HEK293T (cell line): ENCODE measurements around the gene GATAD2B.

Experiments
- BHLHE40 ChIP-seq: fragments of 450-650 bp; IDR thresholded peaks from 2 replicates; pipeline ENCODE4 v1.6.1; 2016; ENCODE audit warnings: mild to moderate bottlenecking, moderate library complexity, borderline replicate concordance
- FOXA1 ChIP-seq: fragments of 450-650 bp; IDR thresholded peaks from 2 replicates; pipeline ENCODE4 v1.6.1; 2016; ENCODE audit warnings: mild to moderate bottlenecking
- FOXK2 ChIP-seq: fragments of 450-650 bp; IDR thresholded peaks from 2 replicates; pipeline ENCODE4 v1.6.1; 2016; ENCODE audit warnings: mild to moderate bottlenecking
- FOXM1 ChIP-seq: fragments of 450-650 bp; IDR thresholded peaks from 2 replicates; pipeline ENCODE4 v1.6.1; 2017; ENCODE audit warnings: mild to moderate bottlenecking, borderline replicate concordance
- HDGF ChIP-seq: fragments of 450-650 bp; IDR thresholded peaks from 2 replicates; pipeline ENCODE4 v1.6.1; 2017; ENCODE audit warnings: antibody characterized with exemption, borderline replicate concordance
- L3MBTL2 ChIP-seq: fragments of 450-650 bp; conservative IDR thresholded peaks from 2 replicates; pipeline ENCODE4 v1.6.1; 2016; ENCODE audit warnings: mild to moderate bottlenecking
- LEF1 ChIP-seq: fragments of 450-650 bp; IDR thresholded peaks from 2 replicates; pipeline ENCODE4 v1.6.1; 2017; ENCODE audit warnings: mild to moderate bottlenecking, borderline replicate concordance
- NFRKB ChIP-seq: fragments of 450-650 bp; IDR thresholded peaks from 2 replicates; pipeline ENCODE4 v1.6.1; 2016; ENCODE audit warnings: mild to moderate bottlenecking, moderate library complexity
- SP1 ChIP-seq: fragments of 450-650 bp; IDR thresholded peaks from 2 replicates; pipeline ENCODE4 v1.6.1; 2017
- TARDBP ChIP-seq: fragments of 450-650 bp; IDR thresholded peaks from 2 replicates; pipeline ENCODE4 v1.6.1; 2016
- TF ChIP-seq, protein P1 (sequence below): fragments of 450-650 bp; IDR thresholded peaks from 2 replicates; pipeline ENCODE4 v1.6.1; 2016

DNA sequence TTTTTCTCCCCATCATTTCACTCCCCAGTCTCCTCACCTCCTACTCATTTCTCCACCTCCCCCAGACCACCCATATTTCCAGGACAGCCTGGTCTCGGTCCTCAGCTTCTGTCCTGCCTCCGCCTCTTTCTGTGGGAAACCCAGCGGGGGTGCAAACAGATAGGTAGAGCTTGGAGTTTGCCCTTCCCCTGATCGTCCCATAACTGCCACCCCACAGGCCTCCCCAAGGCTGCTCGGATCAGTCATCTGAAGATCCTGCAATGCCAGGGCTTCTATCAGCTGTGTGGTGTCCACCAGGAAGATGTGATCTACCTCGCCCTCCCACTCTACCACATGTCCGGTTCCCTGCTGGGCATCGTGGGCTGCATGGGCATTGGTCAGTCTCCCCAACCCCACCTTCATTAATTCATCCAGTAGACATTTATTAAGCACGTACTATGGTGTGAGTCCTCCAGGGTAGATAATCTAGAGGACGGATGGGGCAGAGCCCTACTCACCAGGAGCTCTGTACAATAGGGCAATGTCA lies 145.9 kb downstream of the GATAD2B start:
- TF ChIP-seq NFRKB: no peak
- no peak for TF ChIP-seq HDGF
- TF ChIP-seq FOXM1: no peak
- no peak for TF ChIP-seq SP1
- TF ChIP-seq FOXK2: no peak
- no peak for TF ChIP-seq BHLHE40
- TF ChIP-seq FOXA1: no peak
- TF ChIP-seq LEF1: no peak
- no peak for TF ChIP-seq L3MBTL2
- no peak for TF ChIP-seq TARDBP
- TF ChIP-seq, protein P1, sequence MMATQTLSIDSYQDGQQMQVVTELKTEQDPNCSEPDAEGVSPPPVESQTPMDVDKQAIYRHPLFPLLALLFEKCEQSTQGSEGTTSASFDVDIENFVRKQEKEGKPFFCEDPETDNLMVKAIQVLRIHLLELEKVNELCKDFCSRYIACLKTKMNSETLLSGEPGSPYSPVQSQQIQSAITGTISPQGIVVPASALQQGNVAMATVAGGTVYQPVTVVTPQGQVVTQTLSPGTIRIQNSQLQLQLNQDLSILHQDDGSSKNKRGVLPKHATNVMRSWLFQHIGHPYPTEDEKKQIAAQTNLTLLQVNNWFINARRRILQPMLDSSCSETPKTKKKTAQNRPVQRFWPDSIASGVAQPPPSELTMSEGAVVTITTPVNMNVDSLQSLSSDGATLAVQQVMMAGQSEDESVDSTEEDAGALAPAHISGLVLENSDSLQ: no peak
